HG03175 (cell line): ENCODE results near the gene ZBTB20.

Experiments
- ATAC-seq: cut with Tn5 transposase; IDR thresholded peaks from one replicate; pipeline ENCODE4 v1.9.1; 2021; ENCODE audit warnings: mild to moderate bottlenecking, moderate library complexity; ENCODE audit not compliant: unreplicated experiment

Gene ZBTB20

GRCh38 chr3:114319453-114319852, 827.6 kb downstream of the ZBTB20 start:
- ATAC-seq = no peak

GRCh38 chr3:114318295-114318694, 828.8 kb downstream of the ZBTB20 start:
- no peak for ATAC-seq

DNA sequence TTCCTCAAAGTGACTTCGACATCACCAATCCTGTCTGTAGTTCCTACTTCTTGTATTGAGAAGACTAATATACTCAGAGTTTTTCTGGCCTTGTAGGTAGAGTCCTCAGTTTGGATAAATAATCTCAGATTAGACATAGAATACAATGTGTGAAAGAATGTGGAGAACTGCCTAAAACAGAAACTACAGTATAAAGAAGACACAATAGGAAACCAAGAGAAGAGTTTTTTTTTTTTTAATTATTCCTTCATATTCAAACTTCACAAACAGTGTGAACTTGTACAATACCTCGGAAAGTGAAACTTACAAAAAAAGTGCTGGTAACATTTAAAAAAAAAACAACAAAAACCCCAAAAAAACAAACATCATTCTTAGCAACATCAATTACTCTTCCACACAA, 832.8 kb downstream of the ZBTB20 start:
- ATAC-seq = no peak

DNA sequence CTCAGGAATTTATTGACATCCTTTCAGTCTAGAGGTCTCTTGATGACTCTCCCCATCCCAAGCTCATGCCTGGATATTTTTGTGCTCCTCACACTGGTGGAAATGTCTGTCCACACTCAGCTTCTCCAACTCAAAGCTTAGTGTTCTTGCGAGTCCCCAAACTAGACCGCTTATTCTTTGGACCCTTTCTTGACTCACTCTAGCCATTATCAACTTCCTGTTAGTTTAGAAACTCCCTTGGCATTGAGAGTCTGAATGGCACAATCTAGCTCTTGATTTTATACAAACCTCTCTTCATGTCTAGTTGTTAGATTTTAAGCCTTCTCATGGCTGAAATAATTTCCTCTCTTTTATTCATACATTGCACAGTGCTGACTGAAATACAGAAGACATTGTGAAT, 833.7 kb downstream of the ZBTB20 start:
- no peak for ATAC-seq

GRCh38 chr3:114310695-114311094, 836.4 kb downstream of the ZBTB20 start:
- ATAC-seq = no peak

DNA sequence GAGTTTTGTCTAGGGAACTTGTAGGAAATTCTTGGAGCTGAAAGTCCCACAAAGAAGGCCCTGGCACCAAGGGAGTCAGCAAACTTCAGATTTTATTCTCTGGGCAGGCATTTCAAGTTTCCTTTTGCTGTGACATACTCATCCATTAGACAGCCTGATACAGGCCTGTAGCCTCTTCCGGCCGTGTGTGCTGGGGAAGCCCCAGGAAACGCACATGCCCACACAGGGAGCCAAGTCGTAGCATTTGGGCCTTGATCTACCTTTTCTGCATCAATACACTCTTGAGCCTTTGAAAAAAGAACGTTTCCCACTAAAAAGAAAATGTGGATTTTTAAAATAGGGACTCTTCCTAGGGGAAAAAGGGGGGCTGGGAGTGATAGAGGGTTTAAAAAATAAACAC, 838.3 kb downstream of the ZBTB20 start:
- peak; percentile 80 for ATAC-seq

DNA sequence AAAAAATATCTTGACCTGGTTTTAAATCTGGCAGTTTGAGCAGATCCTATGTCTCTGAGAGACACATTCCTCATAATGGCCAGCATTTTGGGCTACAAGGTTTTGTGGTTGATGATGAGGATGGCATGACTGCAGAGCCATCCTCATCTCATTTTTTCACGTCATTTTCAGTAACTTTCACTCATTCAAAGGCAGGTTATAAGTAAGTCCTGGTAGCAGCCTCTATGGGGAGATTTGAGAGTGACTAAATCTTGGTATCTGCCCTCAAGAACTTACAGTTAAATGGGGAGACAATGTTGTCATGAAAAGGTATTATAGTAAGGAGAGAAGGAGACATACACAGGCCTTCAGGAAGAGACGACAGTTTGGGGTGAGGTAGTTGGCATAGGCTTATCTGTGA, 838.7 kb downstream of the ZBTB20 start:
- ATAC-seq = peak; percentile 15

GRCh38 chr3:114307832-114308231, 839.3 kb downstream of the ZBTB20 start:
- no peak for ATAC-seq

GRCh38 chr3:114307222-114307830, 839.8 kb downstream of the ZBTB20 start:
- ATAC-seq = peak; percentile 62

DNA sequence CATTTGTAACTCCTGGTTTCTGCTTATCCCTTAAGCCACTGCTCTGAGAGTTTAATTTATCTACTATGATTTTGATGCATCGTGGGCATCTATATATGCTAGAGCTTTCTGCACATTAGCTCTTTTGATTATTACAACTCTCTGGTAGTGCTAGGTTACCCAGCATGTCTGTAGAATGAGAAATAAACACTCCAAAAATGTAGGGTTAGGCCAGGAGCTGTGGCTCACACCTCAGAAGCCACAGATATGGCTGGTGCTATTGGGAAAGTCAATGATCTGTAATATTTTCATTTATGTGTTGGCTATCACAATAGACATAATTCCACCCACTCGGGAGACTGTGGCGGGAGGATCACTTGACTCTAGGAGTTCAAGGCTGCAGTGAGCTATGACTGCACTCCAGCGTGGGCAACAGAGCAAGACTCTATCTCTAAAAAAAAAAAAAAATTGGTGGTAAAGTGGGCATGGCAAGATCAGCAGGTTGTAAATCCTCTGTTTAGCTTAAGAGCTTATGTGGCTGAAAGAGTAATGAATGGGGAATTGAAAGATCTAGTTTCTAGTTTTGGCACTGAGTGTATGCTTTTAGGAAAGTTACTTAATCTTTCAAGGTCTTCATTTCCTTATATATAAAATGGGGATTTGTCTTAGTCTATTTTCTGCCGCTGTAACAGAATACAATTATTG, 847.0 kb downstream of the ZBTB20 start:
- ATAC-seq = no peak

- ATAC-seq = no peak
Measured at GRCh38 chr3:114299421-114299820, 847.7 kb downstream of the ZBTB20 start.

DNA sequence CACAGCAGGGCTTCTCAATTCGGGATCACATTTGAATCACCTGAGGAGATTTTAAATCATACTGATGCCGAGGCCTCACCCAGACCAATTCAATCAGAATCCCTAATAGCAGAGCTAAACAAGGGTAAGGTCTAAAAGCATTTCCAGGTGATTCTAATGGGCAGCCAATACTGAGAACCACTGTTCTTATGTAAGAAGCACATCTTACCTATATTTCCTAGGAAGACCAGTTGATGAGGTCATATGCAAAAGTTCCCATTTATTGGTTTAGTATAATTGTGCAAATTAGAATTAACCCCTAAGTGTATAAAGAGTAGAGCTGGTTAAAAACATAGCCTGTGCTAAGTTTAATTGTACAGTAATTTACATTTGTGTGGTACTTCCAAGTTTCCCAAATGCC, 851.1 kb downstream of the ZBTB20 start:
- no peak for ATAC-seq

DNA sequence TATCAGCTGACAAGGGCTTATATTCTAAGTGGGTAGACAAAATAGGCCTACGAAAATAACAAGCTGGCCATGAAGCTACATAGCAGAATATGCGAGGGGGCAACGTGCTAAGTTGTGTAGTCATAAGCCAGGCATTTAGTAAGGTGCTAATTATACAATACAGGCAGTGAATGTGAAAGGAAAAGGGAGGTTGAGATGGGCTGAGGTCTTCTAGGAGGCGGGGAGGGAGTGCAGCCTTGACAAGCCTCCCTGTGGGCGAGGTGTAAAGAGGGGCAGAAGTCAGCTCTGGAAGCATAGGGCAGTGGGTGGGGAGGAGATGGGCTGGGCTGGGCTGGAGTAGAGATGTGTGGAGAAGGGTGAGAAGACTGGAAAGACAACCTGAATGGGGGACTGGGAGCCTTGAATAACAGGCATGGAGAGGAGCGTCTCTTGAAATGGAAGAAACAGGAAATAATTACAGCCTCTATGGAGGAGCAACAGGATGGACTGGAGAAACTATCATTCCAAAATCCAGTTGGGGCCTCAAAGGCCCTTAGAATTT, 852.1 kb downstream of the ZBTB20 start:
- no peak for ATAC-seq

GRCh38 chr3:114293838-114294535, 853.1 kb downstream of the ZBTB20 start, which contains the start of gene TIGIT:
Gene TIGIT (plus strand): TSS chr3:114294028. CDS start chr3:114294062, 34 bp downstream.
- no peak for ATAC-seq

DNA sequence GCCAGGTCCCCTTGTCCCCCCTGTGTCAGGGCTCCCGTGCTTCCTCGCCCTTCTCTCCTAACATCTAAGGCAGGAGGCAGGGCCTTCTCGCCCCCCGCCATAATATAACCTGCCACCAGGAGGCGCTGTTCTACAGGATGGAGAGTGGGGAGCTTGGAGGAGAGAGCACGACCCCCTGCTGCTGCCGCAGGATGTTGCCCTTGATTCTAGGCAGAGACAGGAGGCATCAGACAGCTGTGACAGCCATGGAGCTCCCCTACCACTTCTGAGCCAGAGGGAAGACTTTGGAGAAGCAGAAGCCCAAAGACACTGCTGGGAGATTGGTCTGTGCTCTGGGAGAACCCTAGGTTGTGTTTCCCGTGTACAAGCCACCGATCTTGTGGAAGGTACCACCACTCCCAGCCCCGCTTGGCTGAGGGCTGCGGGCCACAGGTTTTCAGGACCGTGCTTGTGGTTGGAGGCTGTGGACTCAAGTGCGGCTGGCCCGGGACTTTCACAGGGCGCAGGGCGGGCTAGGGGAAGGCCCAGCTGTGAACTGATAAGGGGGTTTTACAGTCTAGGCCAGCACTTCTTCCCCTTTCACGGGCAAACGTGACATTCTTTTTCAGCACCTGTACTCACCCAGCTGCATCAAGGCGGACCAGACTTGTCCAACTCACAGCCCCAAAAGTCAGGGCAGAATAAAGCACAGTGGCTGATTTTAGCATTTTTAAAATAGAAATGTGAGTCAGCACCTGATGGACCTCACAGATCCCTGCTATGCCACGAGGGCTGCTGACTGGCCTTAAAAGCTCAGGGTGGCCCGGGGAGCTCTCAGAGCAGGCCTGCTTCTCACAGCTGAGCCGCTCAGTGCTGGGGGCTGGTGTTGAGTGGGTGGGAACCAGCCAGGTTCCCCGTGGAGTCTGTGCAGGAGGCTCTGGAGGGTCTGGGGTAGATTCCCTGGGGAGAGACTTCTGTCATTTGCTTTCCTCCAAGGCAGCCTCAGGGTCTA, 855.9 kb downstream of the ZBTB20 start:
- ATAC-seq = peak; percentile 83

DNA sequence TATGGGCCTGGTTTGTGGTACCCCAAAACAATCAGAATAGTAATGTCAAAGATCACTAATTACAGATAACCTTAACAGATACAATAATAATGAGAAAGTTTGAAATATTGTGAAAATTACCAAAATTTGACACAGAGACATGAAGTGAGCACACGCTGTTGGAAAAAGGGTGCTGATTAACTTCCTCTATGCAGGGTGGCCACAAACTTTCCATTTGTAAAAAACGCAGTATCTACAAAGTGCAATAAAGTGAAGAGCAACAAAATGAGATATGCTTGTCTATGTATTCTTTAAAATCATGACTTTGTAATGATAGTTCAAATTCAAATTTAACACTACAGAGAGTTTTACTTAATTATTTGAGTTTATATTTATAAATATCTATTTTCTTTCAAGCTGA, 860.8 kb downstream of the ZBTB20 start:
- no peak for ATAC-seq

GRCh38 chr3:114285648-114286230, 861.3 kb downstream of the ZBTB20 start:
- peak; percentile 56 for ATAC-seq

GRCh38 chr3:114284644-114285043, 862.4 kb downstream of the ZBTB20 start:
- no peak for ATAC-seq
